ENCODE data around the gene ARHGAP27.

DNA sequence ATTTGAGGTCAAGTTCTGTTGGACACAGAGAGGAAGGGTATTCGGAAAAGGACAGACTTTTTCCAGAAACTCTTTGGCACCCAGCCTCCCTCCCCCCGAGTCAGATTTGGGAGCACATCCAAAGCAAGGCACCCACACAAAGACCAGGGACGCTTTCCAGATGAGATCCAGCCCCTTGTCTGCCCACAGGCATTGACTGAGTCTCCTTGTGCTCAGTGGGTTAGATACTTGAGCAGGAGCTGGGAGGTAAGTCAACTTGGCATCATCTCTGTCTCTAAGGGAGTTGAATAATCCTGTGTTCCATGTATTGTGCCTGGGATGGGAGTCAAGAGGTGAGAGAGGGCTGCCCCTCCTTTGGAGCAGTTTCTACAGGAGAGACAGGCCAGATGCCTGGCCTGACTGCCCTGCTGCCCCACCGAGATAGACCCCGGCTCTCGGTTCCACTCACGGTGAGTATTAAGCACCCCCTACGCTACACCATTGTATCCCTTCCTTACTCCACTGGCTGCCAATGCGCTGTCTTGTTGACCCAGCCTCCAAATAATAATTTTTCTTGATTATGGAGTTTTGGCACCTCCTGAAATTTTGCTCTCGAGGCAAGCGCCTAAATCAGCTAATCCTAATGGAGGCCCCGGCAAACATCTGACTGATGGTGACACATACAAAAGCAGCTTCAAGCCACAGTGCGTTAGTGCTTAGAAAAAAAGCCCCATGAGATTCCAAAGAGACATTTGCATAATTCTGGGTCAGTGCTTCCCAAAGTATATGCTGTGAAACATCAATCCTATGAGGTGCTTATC lies 86.3 kb downstream of the ARHGAP27 start:
- TF ChIP-seq, protein P1, sequence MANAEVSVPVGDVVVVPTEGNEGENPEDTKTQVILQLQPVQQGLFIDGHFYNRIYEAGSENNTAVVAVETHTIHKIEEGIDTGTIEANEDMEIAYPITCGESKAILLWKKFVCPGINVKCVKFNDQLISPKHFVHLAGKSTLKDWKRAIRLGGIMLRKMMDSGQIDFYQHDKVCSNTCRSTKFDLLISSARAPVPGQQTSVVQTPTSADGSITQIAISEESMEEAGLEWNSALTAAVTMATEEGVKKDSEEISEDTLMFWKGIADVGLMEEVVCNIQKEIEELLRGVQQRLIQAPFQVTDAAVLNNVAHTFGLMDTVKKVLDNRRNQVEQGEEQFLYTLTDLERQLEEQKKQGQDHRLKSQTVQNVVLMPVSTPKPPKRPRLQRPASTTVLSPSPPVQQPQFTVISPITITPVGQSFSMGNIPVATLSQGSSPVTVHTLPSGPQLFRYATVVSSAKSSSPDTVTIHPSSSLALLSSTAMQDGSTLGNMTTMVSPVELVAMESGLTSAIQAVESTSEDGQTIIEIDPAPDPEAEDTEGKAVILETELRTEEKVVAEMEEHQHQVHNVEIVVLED (CRISPR knock-in tag; IDR thresholded peaks at IDR 0.05), result no peak
- TF ChIP-seq, protein P2, sequence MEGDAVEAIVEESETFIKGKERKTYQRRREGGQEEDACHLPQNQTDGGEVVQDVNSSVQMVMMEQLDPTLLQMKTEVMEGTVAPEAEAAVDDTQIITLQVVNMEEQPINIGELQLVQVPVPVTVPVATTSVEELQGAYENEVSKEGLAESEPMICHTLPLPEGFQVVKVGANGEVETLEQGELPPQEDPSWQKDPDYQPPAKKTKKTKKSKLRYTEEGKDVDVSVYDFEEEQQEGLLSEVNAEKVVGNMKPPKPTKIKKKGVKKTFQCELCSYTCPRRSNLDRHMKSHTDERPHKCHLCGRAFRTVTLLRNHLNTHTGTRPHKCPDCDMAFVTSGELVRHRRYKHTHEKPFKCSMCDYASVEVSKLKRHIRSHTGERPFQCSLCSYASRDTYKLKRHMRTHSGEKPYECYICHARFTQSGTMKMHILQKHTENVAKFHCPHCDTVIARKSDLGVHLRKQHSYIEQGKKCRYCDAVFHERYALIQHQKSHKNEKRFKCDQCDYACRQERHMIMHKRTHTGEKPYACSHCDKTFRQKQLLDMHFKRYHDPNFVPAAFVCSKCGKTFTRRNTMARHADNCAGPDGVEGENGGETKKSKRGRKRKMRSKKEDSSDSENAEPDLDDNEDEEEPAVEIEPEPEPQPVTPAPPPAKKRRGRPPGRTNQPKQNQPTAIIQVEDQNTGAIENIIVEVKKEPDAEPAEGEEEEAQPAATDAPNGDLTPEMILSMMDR (IDR thresholded peaks at IDR 0.05 in 2 of 3, conservative IDR thresholded peaks at IDR 0.05 in 1 of 3; ENCODE audit: insufficient read depth in 2 of 3, low read depth in 1 of 3, low read length in 3 of 3), result no peak
- TF ChIP-seq MAX (CRISPR knock-in tag; IDR thresholded peaks at IDR 0.05), result no peak
